HPDE6-E6E7 (cell line): ENCODE measurements around the gene RASA3.

Experiments used
- DNase-seq: peaks from one replicate; pipeline ENCODE4 v3.0.0; 2011; ENCODE audit warnings: missing footprints; ENCODE audit errors: extremely low spot score

The RASA3 gene

DNA sequence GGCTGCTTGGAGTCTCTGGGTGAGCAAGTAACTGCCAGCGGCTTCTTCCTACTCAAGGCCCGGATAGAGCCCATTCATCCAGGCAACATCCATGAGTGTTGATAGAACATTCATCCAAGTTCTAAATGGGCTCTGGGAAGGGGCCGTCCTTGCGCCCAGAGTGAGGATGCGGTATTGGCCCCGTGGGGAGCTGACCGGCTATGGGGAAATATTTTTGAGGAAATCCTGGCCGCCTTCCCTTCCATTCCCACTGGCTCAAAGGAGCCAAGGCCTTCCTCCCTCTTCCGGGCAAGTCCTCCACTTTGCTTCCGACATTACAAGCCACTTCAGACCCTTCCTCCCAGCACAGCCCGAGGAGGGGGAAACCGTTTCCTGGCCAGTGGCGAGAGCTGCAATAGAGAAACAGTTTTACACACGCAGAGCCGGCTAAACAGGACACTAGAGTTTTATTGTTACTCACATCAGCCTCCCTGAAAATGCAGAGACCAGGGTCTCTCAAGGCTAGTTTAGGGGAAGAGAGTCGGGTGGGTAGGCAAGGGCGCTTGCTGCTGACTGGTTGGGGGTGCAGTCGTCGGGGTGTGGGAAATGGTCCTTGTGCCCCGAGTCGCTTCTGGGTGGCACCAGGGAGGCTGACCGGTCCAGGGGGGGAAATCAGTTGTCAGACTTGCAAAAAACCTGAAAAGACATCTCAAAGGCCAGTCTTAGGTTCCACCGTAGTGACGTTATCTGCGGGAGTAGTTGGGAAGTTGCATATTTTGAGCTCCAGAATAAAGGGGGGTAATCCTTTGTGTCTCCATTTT is 196.1 kb downstream of the RASA3 start:
- DNase-seq: no peak

DNA sequence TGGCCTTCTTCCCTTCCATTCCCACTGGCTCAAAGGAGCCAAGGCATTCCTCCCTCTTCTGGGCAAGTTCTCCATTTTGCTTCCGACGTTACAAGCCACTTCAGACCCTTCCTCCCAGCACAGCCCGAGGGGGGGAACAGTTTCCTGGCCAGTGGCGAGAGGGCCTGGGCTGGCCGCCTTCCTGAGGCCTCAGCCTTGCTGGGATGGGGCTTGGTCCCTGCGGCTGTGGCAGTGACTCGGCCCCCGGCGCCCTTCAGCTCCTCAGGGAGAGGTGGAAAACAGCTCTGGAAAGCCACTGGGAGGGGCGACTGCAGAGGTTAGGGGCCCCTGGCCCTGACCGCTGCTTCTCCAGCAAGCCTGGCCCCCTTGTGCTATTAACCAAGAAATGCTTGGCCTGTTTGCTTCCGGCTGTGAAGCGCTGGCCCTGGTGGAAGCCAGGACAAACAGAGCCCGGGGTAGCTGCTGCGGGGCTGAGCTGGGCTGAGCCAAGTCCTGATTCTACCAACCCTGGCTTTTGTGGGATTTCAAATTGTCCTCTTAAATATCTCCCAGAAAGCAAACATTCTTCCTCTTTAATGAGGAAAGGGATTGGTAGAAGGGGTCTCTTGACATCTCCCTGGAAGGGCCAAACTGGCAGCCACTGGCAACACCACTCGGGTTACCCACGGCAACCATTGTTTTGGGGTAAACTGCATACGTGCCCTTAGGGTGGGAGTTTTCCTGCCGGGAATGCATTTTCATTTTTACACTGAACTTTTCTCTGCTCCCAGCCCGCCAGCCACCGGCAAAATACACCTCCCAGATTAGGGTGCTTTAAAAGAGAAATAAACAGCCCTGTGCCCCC is 197.2 kb downstream of the RASA3 start:
- DNase-seq: no peak

DNA sequence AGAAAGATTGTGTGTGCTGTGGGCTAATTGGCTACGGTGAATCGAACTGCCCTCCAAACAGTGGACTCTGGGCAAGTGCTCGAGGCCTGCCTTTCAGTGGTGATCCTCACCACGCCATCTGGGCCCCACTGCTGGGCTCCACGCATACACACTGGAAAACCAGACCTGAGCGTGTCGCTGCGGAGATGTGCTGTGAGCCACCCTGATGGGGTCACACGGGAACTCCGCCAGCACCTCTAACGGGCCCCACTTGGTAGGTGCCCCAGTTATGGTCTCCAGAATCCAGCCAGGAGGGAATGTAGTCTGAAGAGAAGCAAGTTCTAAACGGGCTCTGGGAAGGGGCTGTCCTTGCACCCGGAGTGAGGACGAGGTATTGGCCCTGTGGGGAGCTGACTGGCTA is 197.8 kb downstream of the RASA3 start:
- no peak for DNase-seq

DNA sequence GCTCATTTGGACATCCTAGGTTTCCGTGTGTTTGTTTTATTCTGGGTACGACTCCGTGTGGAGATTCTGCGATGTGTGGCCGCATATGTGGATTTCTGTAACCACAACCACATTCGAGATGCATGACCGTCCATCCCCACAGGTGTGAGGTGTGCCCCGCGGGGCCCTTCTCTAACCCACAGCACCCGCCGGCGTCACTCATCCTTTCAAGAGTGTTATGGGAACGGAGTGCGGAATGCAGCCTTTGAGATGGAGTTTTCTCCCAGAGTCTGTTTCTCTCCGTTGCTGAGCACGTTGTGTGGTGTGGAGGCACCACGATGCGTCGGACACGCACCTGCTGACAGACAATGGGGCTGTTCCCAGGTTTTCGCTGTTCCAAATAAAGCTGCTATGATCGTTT is 198.5 kb downstream of the RASA3 start:
- DNase-seq: no peak

DNA sequence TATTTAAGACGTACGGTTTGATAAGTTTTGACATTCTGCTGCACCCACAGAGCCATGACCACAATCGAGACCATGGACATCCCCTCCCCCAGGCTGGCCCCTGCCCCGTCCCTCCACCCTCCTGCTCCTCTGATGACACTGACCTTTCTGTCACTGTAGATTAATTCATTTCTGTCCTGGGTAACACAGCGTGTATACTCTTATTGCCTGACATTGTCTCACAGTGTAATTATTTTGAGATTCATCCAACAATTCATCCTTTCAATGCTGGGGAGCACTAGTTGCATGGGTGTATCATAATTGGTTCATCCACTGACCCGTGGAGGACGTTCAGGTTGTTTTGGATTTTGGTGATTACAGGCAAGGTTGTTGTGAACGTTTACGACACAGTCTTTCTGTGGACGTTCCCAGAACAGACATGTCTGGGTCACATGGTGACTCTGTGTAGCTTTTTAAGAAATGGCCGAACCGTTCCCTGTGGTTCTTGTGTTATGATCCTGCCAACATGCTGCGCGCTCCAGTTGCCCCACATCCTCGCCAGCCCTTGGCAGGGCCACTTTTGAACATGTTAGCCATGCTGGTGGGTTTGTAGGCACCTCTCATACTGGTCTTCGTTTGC is 200.5 kb downstream of the RASA3 start:
- DNase-seq: no peak

DNA sequence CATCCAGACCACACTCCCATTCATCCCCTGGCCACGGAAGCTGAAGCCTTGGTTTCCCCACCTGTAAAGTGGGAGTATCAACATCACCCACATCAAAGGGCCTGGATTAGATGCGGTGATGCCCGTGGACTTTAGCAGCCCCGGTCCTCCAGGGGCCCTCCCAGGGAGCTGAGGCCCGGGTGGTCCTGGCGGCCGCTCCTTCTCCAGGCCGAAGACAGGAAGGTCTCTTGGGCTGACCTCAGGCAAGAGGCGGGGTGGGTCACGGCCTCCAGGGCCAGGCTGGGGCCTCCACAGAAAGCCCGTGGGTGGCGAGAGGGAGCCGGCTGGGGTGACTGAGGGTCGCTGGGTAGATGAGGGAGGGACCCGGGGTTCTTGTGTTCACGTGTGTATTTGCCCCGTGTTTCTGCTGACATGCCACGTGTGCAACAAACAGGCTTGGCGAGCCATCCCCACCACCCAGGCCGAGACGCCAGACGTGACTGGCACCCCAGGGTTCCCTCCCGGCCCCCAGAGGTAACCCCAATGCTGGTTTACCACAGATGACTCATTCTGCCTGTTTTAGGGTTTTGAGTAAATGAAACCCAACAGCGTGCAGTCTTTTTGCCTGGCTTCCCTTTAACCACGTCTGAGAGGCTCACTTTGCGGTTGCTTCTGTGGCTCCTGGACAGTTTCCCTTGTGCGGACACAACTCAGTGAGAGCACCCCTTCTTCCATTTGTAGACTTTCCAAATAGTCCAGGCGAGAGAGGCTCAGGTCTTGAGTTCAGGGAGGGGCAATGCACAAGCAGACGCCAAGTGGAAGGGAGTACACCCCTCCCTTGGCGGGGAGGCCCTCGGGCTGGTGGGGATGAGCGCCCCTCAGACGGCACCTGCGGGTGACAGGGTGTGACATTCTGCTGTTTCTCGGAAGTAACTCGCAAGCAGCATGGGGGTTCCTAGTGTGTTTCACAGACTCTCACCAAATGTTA is 201.5 kb downstream of the RASA3 start:
- DNase-seq: no peak

DNA sequence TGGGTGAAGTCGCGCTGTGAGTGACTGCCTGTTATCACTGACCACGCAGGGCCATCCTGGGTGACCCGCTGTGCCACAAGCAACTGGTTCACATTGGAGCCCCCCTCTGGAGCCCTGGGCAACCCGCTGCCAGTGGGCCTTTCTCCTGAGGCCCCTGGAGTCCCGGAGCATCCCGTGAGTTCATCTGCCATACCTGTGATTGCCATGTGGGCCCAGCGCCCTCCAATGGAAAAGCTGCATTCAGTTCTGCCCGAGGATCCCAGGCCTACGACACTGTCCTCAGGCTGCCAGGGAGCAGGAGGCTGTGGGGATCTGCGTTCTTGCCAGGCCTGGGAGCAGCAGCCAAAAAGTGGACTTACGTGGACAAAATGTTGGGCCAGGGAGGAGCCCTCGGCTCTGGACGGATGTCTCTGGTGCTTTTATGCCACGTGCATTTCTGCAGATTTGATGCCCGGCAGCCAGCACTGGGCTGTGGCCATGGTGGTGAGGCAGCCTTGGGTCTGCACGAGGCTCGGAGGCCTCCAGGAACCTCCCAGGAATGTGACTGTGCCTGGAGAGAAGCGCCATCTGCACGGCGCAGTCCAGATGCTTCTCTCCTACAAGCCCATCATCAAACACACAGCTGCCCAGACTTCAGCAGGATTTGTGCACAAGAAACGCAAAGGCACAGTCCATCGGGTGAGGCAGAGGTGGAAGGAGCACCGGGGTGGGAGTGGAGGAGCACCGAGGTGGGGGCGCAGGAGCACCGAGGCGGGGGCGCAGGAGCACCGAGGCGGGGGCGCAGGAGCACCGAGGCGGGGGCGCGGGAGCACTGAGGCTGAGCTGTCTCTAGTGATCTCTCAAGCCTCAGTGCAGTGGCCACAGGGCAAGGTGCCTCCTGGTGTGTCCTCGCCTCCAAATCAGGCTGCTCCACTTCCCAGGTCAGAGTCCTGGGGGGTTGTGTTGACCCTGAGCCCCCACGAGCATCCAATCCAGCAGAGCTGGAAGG is 202.5 kb downstream of the RASA3 start:
- DNase-seq: no peak

DNA sequence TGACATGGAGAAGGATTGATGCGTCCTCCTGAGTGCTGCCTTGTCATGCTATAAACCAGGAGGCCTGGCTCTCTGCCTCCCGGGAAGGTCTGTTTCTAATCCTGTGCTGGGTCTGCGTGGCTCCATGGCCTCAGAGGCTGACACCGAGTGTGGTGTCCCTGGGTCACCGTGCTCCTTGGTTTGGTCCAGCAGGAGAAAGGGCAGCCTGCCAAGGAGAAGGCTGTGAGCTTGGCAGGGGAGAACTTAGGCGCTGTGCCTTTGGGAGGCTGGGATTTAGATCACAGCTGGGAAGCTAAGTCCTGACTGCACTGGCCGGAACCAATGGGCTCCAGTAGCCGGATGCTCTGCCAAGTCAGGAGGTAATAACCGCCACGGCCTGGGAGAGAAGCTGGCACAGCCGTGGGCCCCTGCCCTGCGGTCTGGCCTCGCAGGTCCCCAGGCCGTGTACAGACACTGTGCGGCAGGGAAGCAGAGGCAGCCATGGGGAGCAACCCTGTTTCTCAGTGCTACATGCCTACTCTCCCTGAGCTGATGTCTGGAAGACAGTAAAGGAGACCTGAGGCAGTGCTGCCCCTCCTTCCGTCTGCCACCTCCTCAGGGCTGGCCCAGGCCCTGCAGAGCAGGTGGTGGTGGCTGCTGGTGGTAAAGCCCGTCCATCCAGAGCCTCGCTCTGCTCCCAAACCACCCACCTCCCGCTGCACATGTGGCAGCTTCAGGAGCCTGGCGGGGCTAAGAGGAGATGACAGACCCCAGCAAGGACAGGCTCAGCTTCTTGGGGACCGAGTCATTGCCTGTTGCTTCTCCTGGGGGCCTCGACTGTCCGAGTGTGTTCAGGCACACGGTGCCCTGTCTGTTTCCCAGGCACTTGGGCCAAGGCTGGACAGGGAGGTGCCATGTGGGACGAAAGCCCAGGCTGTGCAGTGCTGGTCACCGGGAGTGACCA is 203.5 kb downstream of the RASA3 start:
- no peak for DNase-seq
